PC-3 (cell line): Measurements from ENCODE around the gene CD4.

Experiments used
- EZH2 ChIP-seq: fragments of 300-600 bp; sonication (generic); IDR thresholded peaks from one replicate; pipeline ENCODE4 v1.6.1; 2017; ENCODE audit warnings: antibody characterized with exemption, mild to moderate bottlenecking, low read length; ENCODE audit not compliant: unreplicated experiment
- TF ChIP-seq, protein P1 (sequence below): fragments of 300-600 bp; sonication (generic); conservative IDR thresholded peaks from 2 replicates; pipeline ENCODE4 v1.5.1; 2017; ENCODE audit warnings: antibody characterized with exemption, low read depth, mild to moderate bottlenecking, low read length

DNA sequence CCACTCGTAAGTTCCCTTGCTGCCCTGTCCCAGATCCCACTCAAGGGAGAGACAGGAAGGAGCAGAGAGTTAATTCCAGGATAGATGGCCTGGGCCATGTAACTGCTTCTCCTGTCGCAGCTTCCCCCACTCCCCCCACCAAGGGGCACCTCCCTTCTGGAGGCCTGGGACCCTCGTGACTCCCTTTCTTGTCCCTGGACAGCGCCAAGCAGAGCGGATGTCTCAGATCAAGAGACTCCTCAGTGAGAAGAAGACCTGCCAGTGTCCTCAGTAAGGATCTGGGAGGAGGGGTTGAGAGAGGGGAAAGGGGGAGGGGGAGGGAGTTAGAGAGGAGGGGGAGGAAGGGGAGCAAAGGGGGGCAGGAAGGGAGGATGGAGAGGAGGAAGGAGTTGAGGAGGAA lies 29.3 kb downstream of the CD4 start:
- TF ChIP-seq, protein P1, sequence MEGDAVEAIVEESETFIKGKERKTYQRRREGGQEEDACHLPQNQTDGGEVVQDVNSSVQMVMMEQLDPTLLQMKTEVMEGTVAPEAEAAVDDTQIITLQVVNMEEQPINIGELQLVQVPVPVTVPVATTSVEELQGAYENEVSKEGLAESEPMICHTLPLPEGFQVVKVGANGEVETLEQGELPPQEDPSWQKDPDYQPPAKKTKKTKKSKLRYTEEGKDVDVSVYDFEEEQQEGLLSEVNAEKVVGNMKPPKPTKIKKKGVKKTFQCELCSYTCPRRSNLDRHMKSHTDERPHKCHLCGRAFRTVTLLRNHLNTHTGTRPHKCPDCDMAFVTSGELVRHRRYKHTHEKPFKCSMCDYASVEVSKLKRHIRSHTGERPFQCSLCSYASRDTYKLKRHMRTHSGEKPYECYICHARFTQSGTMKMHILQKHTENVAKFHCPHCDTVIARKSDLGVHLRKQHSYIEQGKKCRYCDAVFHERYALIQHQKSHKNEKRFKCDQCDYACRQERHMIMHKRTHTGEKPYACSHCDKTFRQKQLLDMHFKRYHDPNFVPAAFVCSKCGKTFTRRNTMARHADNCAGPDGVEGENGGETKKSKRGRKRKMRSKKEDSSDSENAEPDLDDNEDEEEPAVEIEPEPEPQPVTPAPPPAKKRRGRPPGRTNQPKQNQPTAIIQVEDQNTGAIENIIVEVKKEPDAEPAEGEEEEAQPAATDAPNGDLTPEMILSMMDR, result no peak
- TF ChIP-seq EZH2, result no peak
